KOPT-K1 (cell line): Measurements from ENCODE around the gene MAPK6.
"Not testable (repeated sequence)": the region's sequence is repeated elsewhere in the genome, so short reads cannot be mapped to it uniquely, and the experiment has no call there.

ENCODE experiments used
- H3K27ac ChIP-seq: fragments of 200-600 bp; sonication (generic); 2 replicates; pipeline ENCODE4 v1.5.1; 2016; ENCODE audit warnings: antibody characterized with exemption, mild to moderate bottlenecking, low read depth, low read length; ENCODE audit not compliant: poor library complexity, severe bottlenecking
- H3K36me3 ChIP-seq: fragments of 200-600 bp; sonication (generic); 2 replicates; pipeline ENCODE4 v1.5.1; 2017; ENCODE audit warnings: antibody characterized with exemption, mild to moderate bottlenecking, low read length, moderate library complexity; ENCODE audit not compliant: insufficient read depth
- H3K9me3 ChIP-seq: fragments of 200-600 bp; sonication (generic); 2 replicates; pipeline ENCODE4 v1.5.1; 2017; ENCODE audit warnings: antibody characterized with exemption, low read length, mild to moderate bottlenecking; ENCODE audit not compliant: insufficient read depth, poor library complexity, severe bottlenecking

MAPK6 gene

GRCh38 chr15:52095597-52096262, 76.7 kb downstream of the MAPK6 start:
- no peaks in the 10 kb centered on the region for H3K36me3 ChIP-seq
- no peaks in the 10 kb centered on the region for H3K9me3 ChIP-seq
- H3K27ac ChIP-seq = no peak overlapping the region

- not testable (repeated sequence) for H3K9me3 ChIP-seq, H3K27ac ChIP-seq, H3K36me3 ChIP-seq
Observed at GRCh38 chr15:52096536-52096935, 77.5 kb downstream of the MAPK6 start.

DNA sequence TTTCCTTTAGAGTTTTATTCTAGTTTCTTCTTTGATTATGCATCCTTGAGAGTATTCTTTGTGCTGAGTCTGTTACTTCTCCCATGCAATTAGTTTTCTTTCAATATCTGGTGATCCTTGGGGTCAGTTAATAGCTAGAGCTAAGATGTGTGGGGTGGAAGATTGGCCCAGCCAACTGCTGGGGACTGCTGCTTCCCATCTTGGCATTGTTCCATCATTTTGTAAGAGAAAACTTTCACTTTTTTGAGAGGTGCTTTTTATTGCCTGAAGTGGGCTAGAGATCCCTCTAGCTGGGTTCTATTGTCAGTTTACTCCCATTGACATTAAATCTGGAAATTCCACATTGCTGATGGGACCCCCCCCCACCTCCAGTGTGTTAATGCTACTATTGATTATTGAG, 78.2 kb downstream of the MAPK6 start:
- Histone ChIP-seq H3K9me3 (no peaks in the 10 kb centered on the region), H3K36me3 (no peaks in the 10 kb centered on the region), H3K27ac (no peak overlapping the region)

DNA sequence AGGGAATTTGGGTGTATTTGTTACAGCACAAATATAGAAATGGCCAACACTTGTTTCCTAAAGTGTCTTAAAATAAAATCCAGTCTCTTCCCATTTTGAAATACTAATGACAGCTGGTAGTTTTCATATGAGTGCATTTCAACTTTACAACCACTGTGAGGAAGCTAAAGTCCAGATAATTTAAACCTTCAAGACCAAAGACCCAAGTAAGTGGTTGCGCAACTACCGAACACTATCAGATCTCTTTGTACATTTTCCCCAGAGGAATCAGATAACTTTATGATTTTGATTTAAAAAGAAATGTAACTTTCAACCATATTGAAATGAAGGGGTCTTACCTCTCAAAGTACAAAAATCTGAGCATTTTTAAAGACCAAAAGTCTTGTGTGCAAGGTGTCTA, 79.3 kb downstream of the MAPK6 start:
- no peaks in the 10 kb centered on the region for H3K36me3 ChIP-seq
- no peaks in the 10 kb centered on the region for H3K9me3 ChIP-seq
- no peak overlapping the region for H3K27ac ChIP-seq

DNA sequence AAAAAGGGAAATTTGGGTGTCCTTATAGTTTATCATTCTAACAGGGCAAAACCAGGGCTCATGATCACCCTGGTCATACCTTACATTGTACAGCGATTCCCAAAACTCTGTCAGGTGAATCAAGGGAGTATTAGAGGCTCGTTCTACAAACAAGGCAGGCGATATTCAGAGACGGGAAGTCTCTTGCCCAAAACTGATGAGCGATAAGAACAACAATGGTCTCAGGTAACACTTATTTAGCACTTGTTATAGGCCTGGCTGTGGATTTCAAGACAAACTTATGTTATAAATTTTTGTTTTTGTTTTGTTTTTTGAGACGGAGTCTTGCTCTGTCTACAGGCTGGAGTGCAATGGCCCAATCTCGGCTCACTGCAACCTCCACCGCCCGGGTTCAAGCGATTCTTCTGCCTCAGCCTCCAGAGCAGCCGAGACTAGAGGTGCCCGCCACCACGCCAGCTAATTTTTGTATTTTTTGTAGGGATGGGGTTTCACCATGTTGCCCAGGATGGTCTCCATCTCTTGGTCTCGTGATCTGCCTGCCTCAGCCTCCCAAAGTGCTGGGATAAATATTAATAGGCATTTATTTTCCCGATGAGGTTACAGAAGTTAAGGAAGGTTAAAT, 80.7 kb downstream of the MAPK6 start:
- Histone ChIP-seq H3K27ac (no peak overlapping the region), H3K9me3 (no peaks in the 10 kb centered on the region), H3K36me3 (no peaks in the 10 kb centered on the region)

DNA sequence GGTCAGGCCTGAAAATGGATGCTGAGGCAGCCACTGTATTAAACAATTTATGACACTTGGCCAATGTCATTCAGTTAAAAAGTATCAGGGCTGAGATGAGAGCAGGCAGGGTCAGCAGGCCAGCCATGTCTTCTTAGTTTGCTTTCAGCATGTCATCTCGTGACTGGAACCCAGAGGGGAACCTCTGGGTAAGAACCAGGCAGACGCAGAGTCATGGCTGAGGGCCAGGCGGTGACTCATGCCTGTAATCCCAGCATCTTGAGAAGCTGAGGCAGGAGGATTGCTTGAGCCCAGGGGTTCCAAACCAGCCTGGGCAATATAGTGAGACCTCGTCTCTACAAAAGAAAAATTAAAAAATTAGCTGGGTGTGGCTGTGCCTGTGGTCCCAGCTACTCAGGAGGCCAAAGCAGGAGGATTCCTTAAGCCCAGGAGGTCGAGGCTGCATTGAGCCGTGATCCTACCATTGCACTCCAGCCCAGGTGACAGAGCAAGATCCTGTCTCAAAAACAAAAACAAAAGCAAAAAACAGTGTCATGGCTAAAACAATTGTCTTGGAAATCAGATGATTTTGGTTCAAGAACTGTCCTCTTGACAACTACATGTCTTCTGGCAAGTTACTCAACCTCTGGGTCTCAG, 81.9 kb downstream of the MAPK6 start:
- Histone ChIP-seq H3K36me3 (no peaks in the 10 kb centered on the region), H3K27ac (no peak overlapping the region), H3K9me3 (no peaks in the 10 kb centered on the region)

- Histone ChIP-seq H3K36me3 (no peaks in the 10 kb centered on the region), H3K9me3 (no peaks in the 10 kb centered on the region), H3K27ac (no peak overlapping the region)
Observed at GRCh38 chr15:52101542-52102323, 82.7 kb downstream of the MAPK6 start.

GRCh38 chr15:52102463-52102862, 83.4 kb downstream of the MAPK6 start:
- H3K27ac ChIP-seq = no peak overlapping the region
- H3K9me3 ChIP-seq = no peaks in the 10 kb centered on the region
- no peaks in the 10 kb centered on the region for H3K36me3 ChIP-seq

DNA sequence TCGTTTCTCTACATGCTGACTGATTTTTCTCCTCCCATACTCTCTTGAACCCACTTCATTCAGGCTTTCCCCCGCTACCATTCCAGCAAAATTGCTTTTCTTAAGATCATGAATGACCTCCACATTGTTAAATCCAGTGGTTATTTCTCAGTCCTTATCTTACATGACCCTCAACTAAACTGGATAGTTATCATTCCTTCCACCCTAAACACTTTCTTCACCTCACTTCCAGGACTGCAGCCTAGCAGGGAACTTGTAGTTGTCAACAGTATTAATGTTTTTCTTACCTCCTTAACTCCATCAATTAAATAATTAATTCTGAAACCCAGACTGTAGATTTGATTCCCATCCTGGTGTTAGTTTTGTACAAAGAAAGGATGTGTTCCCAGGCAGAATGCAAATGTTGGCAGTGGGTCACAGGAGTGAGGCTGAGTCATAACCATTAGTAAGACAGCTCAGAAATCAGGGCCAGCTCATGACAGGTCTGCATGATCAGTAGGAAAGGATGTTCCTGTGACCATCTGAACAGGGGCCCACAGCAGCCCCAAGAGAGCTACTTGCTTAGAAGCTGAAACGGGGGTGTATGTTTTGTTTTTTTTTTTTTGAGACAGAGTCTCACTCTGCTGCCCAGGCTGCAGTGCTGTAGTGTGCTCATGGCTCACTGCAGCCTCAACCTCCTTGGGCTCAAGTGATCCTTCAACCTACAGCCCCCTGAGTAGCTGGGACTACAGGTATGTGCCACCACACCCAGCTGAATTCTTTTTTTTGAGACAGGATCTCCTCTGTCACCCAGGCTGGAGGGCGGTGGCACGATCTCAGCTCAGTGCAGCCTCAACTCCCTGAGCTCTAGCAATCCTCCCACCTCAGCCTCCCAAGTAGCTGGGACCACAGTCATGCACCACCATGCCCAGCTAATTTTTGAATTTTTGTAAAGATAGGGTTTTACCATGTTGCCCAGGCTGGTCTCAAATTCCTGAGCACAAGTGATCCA, 84.5 kb downstream of the MAPK6 start:
- Histone ChIP-seq H3K9me3 (no peaks in the 10 kb centered on the region), H3K27ac (no peak overlapping the region), H3K36me3 (no peaks in the 10 kb centered on the region)

- no peaks in the 10 kb centered on the region for H3K9me3 ChIP-seq
- H3K36me3 ChIP-seq = no peaks in the 10 kb centered on the region
- no peak overlapping the region for H3K27ac ChIP-seq
Observed at GRCh38 chr15:52104532-52105004, 85.5 kb downstream of the MAPK6 start.

- Histone ChIP-seq H3K9me3 (no peaks in the 10 kb centered on the region), H3K36me3 (no peaks in the 10 kb centered on the region), H3K27ac (no peak overlapping the region)
Observed at GRCh38 chr15:52105846-52106245, 86.8 kb downstream of the MAPK6 start.

DNA sequence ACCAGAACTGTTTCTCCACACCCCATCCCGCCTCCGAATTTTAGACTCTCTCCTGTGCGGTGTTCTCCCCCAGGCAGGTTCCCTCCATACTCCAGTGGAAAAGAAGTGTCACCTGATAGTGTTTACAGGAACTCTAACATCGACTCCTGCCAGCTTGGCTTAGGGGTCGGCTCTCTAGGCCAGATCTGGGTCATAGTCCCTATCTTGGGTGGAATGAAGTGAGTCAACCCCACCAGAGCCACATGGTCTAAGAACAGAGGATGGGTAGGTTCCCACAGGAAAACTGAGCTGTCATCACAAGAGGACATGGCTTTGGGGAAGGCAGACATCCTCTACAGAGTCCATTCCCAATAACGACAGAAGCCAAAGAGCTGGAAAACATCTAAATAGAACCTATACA, 87.6 kb downstream of the MAPK6 start:
- Histone ChIP-seq H3K27ac (no peak overlapping the region), H3K9me3 (no peaks in the 10 kb centered on the region), H3K36me3 (no peaks in the 10 kb centered on the region)

DNA sequence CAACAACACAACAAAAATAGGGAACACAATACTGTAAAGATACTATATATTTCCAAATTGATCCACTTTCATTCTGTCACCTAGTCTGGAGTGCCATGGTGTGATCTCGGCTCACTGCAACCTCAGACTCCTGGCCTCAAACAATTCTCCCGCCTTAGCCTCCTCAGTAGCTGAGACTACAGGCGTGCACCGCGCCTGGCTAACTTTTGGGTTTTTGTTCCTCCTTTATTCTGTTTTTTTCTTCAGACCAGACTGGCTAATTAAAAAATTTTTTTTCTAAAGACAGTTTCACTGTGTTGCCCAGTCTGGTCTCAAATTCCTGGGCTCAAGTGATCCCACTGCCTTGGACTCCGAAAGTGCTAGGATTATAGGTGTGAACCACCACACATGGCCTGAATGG, 88.2 kb downstream of the MAPK6 start:
- H3K36me3 ChIP-seq = no peaks in the 10 kb centered on the region
- H3K27ac ChIP-seq = no peak overlapping the region
- no peaks in the 10 kb centered on the region for H3K9me3 ChIP-seq
